ENCODE measurements around the gene KLHL40.

Gene KLHL40

DNA sequence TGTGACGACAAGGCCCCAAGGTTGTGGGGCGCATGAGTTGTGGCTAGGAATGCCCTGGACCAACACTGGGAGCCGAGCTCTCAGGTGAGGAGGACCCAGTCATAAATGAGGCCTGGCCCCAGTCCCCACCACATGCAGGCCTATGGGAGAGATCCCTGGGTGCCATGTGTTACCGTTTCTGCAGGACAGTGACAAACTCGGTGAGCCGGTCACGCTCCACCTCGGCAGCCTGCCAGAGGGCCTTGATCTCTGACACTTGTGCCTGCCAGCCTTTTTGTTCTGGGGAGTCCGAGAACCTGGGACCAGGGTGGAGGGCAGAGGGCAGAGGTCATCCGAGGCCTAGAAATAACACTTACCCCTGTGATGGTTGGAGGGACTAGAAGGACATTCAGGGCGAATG is 45.0 kb downstream of the KLHL40 start:
- TF ChIP-seq TAF1 (IDR thresholded peaks at IDR 0.05; ENCODE audit: low read depth) (no peak), EP300 (IDR thresholded peaks at IDR 0.05; ENCODE audit: borderline replicate concordance) (no peak)
- TF ChIP-seq, protein P1, sequence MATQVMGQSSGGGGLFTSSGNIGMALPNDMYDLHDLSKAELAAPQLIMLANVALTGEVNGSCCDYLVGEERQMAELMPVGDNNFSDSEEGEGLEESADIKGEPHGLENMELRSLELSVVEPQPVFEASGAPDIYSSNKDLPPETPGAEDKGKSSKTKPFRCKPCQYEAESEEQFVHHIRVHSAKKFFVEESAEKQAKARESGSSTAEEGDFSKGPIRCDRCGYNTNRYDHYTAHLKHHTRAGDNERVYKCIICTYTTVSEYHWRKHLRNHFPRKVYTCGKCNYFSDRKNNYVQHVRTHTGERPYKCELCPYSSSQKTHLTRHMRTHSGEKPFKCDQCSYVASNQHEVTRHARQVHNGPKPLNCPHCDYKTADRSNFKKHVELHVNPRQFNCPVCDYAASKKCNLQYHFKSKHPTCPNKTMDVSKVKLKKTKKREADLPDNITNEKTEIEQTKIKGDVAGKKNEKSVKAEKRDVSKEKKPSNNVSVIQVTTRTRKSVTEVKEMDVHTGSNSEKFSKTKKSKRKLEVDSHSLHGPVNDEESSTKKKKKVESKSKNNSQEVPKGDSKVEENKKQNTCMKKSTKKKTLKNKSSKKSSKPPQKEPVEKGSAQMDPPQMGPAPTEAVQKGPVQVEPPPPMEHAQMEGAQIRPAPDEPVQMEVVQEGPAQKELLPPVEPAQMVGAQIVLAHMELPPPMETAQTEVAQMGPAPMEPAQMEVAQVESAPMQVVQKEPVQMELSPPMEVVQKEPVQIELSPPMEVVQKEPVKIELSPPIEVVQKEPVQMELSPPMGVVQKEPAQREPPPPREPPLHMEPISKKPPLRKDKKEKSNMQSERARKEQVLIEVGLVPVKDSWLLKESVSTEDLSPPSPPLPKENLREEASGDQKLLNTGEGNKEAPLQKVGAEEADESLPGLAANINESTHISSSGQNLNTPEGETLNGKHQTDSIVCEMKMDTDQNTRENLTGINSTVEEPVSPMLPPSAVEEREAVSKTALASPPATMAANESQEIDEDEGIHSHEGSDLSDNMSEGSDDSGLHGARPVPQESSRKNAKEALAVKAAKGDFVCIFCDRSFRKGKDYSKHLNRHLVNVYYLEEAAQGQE (IDR thresholded peaks at IDR 0.05; ENCODE audit: low read depth) = no peak

DNA sequence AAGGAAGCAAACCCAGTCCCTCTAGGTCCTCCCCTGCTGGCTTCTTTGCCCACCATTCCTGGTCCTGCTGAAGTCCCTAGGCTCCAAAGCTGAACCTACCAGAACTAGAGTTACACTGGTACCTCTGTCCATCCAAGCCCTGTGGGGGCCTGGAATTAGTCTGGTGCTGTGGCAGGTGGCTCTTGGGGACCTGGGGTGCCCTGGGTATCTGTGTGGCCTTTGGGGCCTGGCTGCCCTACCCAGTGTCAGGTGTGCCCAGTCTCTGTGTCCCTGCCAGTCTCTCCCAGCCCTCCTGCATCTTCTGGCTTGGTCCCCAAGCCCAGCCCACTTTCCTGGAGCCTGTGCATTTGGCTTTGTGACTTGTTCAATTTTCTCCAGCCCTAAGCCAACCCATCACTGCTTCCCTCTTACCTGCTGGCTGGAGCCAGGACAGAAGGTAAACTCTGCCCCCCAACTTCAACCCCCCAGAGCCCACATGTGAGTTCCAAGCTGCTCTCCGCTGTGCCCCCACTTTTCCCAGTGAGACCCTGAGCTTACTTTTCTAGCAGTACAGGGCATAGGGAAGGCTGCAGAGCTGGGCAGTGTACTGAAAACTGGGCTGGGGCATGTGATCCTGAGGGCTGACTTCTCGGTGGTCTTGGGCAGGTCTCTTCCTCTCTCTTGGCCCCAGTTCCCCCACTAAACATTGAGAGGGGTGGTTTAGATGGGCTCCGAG is 45.5 kb downstream of the KLHL40 start:
- TF ChIP-seq YY1 (IDR thresholded peaks at IDR 0.05; ENCODE audit: low read depth) (no peak), RAD21 (IDR thresholded peaks at IDR 0.05; ENCODE audit: low read depth) (no peak), TCF12 (IDR thresholded peaks at IDR 0.05; ENCODE audit: low read depth) (no peak), CREB1 (IDR thresholded peaks at IDR 0.05; ENCODE audit: low read depth) (no peak), NFIC (IDR thresholded peaks at IDR 0.05) (no peak), TEAD4 (IDR thresholded peaks at IDR 0.05) (no peak), EP300 (IDR thresholded peaks at IDR 0.05; ENCODE audit: borderline replicate concordance) (no peak)
- TF ChIP-seq, protein P1 (IDR thresholded peaks at IDR 0.05; ENCODE audit: low read depth) = no peak
- TF ChIP-seq, protein P2, sequence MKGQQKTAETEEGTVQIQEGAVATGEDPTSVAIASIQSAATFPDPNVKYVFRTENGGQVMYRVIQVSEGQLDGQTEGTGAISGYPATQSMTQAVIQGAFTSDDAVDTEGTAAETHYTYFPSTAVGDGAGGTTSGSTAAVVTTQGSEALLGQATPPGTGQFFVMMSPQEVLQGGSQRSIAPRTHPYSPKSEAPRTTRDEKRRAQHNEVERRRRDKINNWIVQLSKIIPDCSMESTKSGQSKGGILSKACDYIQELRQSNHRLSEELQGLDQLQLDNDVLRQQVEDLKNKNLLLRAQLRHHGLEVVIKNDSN (IDR thresholded peaks at IDR 0.05) = no peak

DNA sequence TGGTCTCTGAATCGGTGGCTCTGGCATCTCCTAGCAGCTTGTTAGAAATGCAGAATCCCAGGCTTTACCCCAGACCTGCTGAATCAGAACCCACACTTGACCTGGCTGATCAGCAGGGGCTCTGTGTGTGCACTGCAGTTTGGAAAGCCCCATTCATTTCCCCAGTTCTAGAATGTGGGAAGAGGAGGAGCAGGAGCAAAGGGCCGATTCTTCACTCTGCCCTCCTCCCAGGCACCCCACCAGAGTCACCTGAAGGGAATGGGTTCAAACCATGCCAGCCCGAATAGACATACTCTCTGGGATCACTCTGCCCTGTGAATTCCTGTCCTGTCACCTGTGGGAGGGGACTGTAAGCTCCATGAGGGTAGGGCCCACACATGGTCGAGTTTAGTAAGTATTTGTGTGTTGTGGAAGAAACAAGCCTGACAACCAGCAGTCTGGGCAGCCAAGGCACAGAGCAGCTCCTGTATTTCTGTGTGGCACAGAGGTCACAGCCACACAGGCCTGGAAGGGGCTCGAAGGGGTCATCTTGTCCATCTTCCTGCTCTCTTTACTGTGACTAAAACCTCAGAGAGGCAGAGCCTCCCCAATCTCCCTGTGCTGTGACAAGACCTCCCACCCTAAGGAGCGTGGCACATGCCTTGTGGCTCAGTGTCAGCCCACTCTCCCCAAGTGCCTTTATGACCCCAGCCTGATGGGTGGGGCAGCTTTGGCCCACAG is 46.3 kb downstream of the KLHL40 start:
- TF ChIP-seq TCF12 (IDR thresholded peaks at IDR 0.05; ENCODE audit: low read depth) (no peak), EP300 (IDR thresholded peaks at IDR 0.05; ENCODE audit: borderline replicate concordance) (no peak), RAD21 (IDR thresholded peaks at IDR 0.05; ENCODE audit: low read depth) (no peak), FOXM1 (IDR thresholded peaks at IDR 0.05; ENCODE audit: borderline replicate concordance, low read depth) (no peak), CEBPB (IDR thresholded peaks at IDR 0.05) (no peak), EGR1 (IDR thresholded peaks at IDR 0.05) (no peak), YY1 (IDR thresholded peaks at IDR 0.05; ENCODE audit: low read depth) (no peak), TEAD4 (IDR thresholded peaks at IDR 0.05) (no peak)

DNA sequence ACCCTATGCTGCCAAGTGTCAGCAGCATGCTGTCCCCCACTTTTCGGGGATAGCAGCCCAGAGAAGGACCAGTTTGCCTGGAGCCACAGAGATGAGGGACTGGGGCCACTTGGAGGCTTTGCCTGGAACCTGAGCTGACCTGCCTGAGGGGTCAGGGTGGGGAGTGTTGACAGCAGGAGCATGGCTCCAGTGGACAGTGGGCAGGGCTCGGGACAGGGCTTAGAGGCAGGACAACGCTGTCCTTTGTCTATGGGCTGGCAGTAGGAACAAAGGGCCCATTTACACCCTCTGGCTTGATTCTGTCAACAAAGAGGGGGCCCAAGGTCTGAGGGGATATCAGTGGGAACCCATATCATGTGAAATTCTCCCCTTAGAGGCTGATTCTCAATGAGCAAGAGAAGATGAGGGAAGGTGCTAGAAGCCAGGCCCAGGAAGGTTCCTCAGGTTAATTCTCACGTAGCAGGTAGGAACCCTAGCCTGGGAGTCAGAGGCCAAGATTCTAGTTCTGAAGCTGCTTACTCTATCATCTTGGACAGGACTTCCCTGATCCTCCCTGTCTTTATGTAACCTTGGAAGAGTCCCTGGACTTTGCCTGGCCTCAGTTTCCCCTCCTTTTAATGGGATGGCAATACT is 47.0 kb downstream of the KLHL40 start:
- no peak for TF ChIP-seq CEBPB (IDR thresholded peaks at IDR 0.05)
- TF ChIP-seq TEAD4 (IDR thresholded peaks at IDR 0.05) = no peak
- no peak for TF ChIP-seq EGR1 (IDR thresholded peaks at IDR 0.05)
- no peak for TF ChIP-seq CREB1 (IDR thresholded peaks at IDR 0.05; ENCODE audit: low read depth)
- no peak for TF ChIP-seq TAF1 (IDR thresholded peaks at IDR 0.05; ENCODE audit: low read depth)
- no peak for TF ChIP-seq NFIC (IDR thresholded peaks at IDR 0.05)

DNA sequence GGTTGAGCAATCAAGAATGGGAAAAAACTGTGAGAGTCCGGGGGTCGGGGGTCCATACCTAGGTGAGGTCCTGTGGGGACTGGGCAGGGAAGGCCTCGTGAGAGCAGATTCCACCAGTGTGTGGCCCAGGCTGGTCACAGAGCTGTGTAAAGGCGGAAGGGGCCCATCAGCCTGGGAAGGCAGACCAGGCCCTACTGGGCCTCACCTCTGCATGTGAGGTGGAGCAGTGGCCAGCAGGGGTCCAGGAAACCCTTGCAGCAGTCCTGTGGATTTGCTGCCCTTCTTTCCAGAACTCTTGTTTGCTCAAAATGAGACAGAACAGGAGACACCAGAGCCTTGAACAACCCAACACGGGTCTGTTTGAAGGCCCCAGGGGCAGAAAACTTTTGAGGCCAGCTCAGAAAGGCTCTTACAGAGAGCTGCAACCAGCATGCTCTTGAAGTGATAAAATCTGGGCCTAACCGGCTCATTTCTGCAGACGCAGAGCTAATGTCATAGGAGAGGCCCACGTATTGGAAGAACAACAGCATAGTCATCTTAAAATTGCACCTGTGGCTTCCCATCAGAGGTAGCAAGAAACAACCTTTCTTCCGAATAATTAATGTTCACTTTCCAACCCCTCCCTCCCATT is 47.6 kb downstream of the KLHL40 start:
- TF ChIP-seq TEAD4 (IDR thresholded peaks at IDR 0.05) (no peak), CREB1 (IDR thresholded peaks at IDR 0.05; ENCODE audit: low read depth) (no peak), NFIC (IDR thresholded peaks at IDR 0.05) (no peak), TAF1 (IDR thresholded peaks at IDR 0.05; ENCODE audit: low read depth) (no peak), RAD21 (IDR thresholded peaks at IDR 0.05; ENCODE audit: low read depth) (no peak), YY1 (IDR thresholded peaks at IDR 0.05; ENCODE audit: low read depth) (no peak)
- TF ChIP-seq, protein P2 (IDR thresholded peaks at IDR 0.05) = no peak

DNA sequence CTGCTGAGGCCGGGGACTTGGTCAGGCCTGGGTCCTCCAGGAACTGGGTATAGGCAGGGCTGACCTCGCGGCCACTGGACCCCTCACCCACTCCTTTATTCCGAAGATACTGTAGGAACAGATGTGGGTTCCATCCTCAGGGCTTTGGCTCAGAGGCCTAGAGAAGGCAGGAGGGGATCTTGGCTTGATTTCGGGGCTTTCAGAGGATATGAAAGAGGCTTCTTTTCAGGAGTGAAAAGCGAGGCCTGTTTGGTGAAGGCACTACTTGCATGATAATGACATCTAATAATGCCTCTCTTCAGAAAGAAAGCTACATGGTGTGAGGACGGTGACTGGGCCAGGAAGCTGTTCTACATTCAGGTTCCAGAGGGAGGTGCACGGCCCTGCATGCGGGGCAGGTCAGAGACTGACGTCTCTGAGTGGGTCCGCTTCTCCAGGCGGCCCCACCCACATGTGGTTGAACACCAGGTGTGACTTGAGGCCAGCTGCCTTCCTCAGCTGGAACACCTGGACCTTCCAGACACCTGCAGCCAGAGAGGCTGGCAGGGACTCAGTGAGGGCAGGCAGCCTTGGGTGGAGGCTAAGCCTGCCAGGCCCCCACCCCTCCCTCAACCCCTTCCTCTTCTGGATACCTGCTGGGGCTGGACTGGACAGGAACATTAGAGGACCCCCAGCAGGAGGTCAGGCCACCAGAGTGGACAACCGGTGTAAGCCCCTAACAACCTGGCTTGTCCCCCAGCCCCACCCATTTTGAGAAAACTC is 48.3 kb downstream of the KLHL40 start:
- TF ChIP-seq TEAD4 (IDR thresholded peaks at IDR 0.05) = no peak
- TF ChIP-seq YY1 (IDR thresholded peaks at IDR 0.05; ENCODE audit: low read depth) = no peak
- TF ChIP-seq EGR1 (IDR thresholded peaks at IDR 0.05) = no peak
- no peak for TF ChIP-seq CEBPB (IDR thresholded peaks at IDR 0.05)
- no peak for TF ChIP-seq NFIC (IDR thresholded peaks at IDR 0.05)
- TF ChIP-seq TCF12 (IDR thresholded peaks at IDR 0.05; ENCODE audit: low read depth) = no peak
- TF ChIP-seq EP300 (IDR thresholded peaks at IDR 0.05; ENCODE audit: borderline replicate concordance) = no peak
- no peak for TF ChIP-seq CREB1 (IDR thresholded peaks at IDR 0.05; ENCODE audit: low read depth)
- TF ChIP-seq FOXM1 (IDR thresholded peaks at IDR 0.05; ENCODE audit: borderline replicate concordance, low read depth) = no peak
- TF ChIP-seq TAF1 (IDR thresholded peaks at IDR 0.05; ENCODE audit: low read depth) = no peak
- TF ChIP-seq, protein P3, sequence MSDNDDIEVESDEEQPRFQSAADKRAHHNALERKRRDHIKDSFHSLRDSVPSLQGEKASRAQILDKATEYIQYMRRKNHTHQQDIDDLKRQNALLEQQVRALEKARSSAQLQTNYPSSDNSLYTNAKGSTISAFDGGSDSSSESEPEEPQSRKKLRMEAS (IDR thresholded peaks at IDR 0.05) = no peak
- TF ChIP-seq, protein P1 (IDR thresholded peaks at IDR 0.05; ENCODE audit: low read depth) = no peak
- TF ChIP-seq, protein P2 (IDR thresholded peaks at IDR 0.05) = no peak
- TF ChIP-seq RAD21 (IDR thresholded peaks at IDR 0.05; ENCODE audit: low read depth) = no peak
- no peak for TF ChIP-seq ZBTB7A (IDR thresholded peaks at IDR 0.05; ENCODE audit: low read depth)

All from Ishikawa (cell line).